Measurements from ENCODE around the gene ACKR2. TPM values are rescaled to one million over a fixed set of nuclear protein-coding genes. Genes with fewer than 3 reads are reported as not detected.

Gene ACKR2
- total and polyA plus RNA-seq, 2 experiments from 2014 or later: 0.35 TPM; not detected in 1

- no peaks in the 10 kb centered on the region for H3F3A ChIP-seq (replicated peaks; ENCODE audit: low read depth)
- no peaks in the 10 kb centered on the region for H3K36me3 Mint-ChIP-seq (ENCODE audit: low read depth)
- no peak overlapping the region for H3K4me2 ChIP-seq
- no peak overlapping the region for H2AFZ ChIP-seq
- H3K27me3 ChIP-seq (ENCODE audit: insufficient read depth): no peaks in the 10 kb centered on the region
- H3K4me3 Mint-ChIP-seq: no peak overlapping the region
- no peak overlapping the region for H3K27ac Mint-ChIP-seq
- DNase-seq (ENCODE audit: low spot score): no peak
- H3K4me1 ChIP-seq (ENCODE audit: insufficient read depth): peaks cover 7% of the 10 kb centered on the region; the same call in 1 of the 2 replicates
- H3K9me2 ChIP-seq (ENCODE audit: insufficient read depth): no peaks in the 10 kb centered on the region
- H4K20me1 ChIP-seq (replicated peaks; ENCODE audit: insufficient read depth): no peaks in the 10 kb centered on the region
- peaks cover 15% of the 10 kb centered on the region for H3K4me1 Mint-ChIP-seq
- peaks cover 8% of the 10 kb centered on the region for H3K27me3 Mint-ChIP-seq (ENCODE audit: insufficient read depth, low read depth, poor library complexity)
- H3K27ac ChIP-seq (ENCODE audit: low read depth): no peak overlapping the region
- H3K4me3 ChIP-seq: no peak overlapping the region
- H3K36me3 ChIP-seq (ENCODE audit: insufficient read depth): no peaks in the 10 kb centered on the region
- TF ChIP-seq ZNF331 (CRISPR knock-in tag; IDR thresholded peaks at IDR 0.05; ENCODE audit: low read depth): no peak
- TF ChIP-seq EZH2phosphoT487 (IDR thresholded peaks at IDR 0.05; ENCODE audit: unreplicated experiment): no peak
- TF ChIP-seq ZNF114 (CRISPR knock-in tag; IDR thresholded peaks at IDR 0.05): no peak
- TF ChIP-seq NANOG (IDR thresholded peaks at IDR 0.05; ENCODE audit: borderline replicate concordance): no peak
- TF ChIP-seq ZNF462 (CRISPR knock-in tag; IDR thresholded peaks at IDR 0.05): no peak
- TF ChIP-seq POLR2AphosphoS5 (IDR thresholded peaks at IDR 0.05; ENCODE audit: low read depth): no peak
- TF ChIP-seq JUNB (IDR thresholded peaks at IDR 0.05; ENCODE audit: unreplicated experiment): no peak
- no peak for TF ChIP-seq EZH2 (IDR thresholded peaks at IDR 0.05; ENCODE audit: low read depth, unreplicated experiment)
- TF ChIP-seq CREB1 (CRISPR knock-in tag; IDR thresholded peaks at IDR 0.05; ENCODE audit: low read depth): no peak
- no peak for TF ChIP-seq ETS1 (IDR thresholded peaks at IDR 0.05)
- no peak for TF ChIP-seq CTCF (conservative IDR thresholded peaks at IDR 0.05; ENCODE audit: low read depth in 2 of 2)
- TF ChIP-seq STAT1 (IDR thresholded peaks at IDR 0.05; ENCODE audit: unreplicated experiment): no peak
- no peak for TF ChIP-seq REST (IDR thresholded peaks at IDR 0.05; ENCODE audit: unreplicated experiment)
- no peaks in the 10 kb centered on the region; the same call in 2 of the 3 replicates for H3K9me3 Mint-ChIP-seq
- no peak for ATAC-seq
- H3K79me2 ChIP-seq (replicated peaks; ENCODE audit: insufficient read depth): no peaks in the 10 kb centered on the region
Measured at GRCh38 chr3:42827023-42827422, 17.8 kb downstream of the ACKR2 start.

Measured in GM23338 (cell line).